Glutamatergic neuron (in vitro differentiated cells): ENCODE data around the gene KCNJ1. TPM values are rescaled to one million over a fixed set of nuclear protein-coding genes. Genes with fewer than 3 reads are reported as not detected.
A peak's percentile ranks its signal among the peaks of the same experiment; 100 is the strongest.

Experiments used
- DNase-seq: peaks from one replicate; pipeline ENCODE4 v3.0.0; 2022
- H3K27ac Mint-ChIP-seq: one replicate; pipeline ENCODE4 v1.8.0; 2020; ENCODE audit warnings: mild to moderate bottlenecking, mixed read lengths, inconsistent platforms; ENCODE audit not compliant: unreplicated experiment
- H3K27me3 Mint-ChIP-seq: one replicate; pipeline ENCODE4 v1.8.0; 2020; ENCODE audit warnings: mild to moderate bottlenecking, moderate library complexity, mixed read lengths, inconsistent platforms; ENCODE audit not compliant: unreplicated experiment
- H3K36me3 Mint-ChIP-seq: one replicate; pipeline ENCODE4 v1.8.0; 2020; ENCODE audit warnings: mild to moderate bottlenecking, mixed read lengths, inconsistent platforms; ENCODE audit not compliant: unreplicated experiment
- H3K4me1 Mint-ChIP-seq: one replicate; pipeline ENCODE4 v1.8.0; 2020; ENCODE audit warnings: mild to moderate bottlenecking, low read depth, mixed read lengths, inconsistent platforms; ENCODE audit not compliant: unreplicated experiment
- H3K4me3 Mint-ChIP-seq: one replicate; pipeline ENCODE4 v1.8.0; 2020; ENCODE audit warnings: mild to moderate bottlenecking, mixed read lengths, inconsistent platforms; ENCODE audit not compliant: unreplicated experiment
- H3K9me3 Mint-ChIP-seq: one replicate; pipeline ENCODE4 v1.8.0; 2020; ENCODE audit warnings: mild to moderate bottlenecking, moderate library complexity, mixed read lengths, inconsistent platforms; ENCODE audit not compliant: unreplicated experiment
- total RNA-seq: library from RNA; stranded (reverse); fragmentation: NEBNext Ultra II Directional; extraction: Animal tissue kit (Norgen Biotek cat#: 25700); gene quantifications from one replicate; pipeline ENCODE4 v1.2.1, GENCODE V29; 2021; ENCODE audit not compliant: unreplicated experiment
- TF ChIP-seq, protein P1 (sequence below): fragments of 200-600 bp; sonication (generic); IDR thresholded peaks from one replicate; pipeline ENCODE4 v1.5.0; 2021; ENCODE audit not compliant: partially characterized antibody, unreplicated experiment

The KCNJ1 gene
- total RNA-seq, 1 donor from 2014 or later: not detected

DNA sequence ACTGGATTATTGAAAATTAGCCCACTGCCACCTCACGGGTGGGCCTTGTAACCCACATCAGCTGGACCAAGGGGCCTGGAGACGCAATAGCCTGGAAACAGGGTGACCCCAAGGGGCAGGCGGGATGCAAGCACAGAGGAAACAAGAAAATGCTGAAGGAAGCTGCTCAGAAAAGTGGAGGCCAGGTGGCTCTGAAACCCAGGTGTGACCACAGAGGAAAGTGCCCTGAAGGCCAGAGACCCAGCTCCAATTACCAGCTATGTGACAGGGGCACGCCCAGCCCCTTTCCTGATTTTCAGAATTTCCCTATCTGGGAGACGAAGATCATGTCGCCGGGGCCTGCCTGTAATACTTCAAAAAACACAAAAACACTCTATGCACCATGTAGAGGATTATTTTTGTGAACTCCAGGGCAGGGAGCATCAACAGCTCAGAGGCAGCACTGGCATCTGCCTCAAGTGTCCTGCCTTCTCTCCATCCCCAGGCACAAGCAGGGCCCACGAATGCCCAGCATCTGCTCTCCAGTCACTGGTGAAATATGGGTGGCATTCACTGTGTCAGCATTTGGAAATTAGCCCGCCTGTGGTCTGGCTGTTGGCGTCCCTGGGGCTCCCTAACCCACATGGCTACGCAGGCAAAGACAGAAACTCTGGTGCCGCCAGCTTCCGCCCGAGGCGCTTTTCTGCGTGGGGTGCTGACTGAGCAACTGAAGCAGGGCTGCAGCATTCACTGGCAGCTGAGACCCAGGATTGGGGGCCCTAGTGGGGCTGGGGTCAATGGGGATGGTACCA lies 6.3 kb downstream of the KCNJ1 start:
- Mint-ChIP-seq H3K36me3 (no peaks in the 10 kb centered on the region), H3K4me1 (no peaks in the 10 kb centered on the region), H3K27me3 (no peaks in the 10 kb centered on the region), H3K4me3 (no peak overlapping the region), H3K9me3 (no peaks in the 10 kb centered on the region), H3K27ac (no peak overlapping the region)
- DNase-seq: no peak
- TF ChIP-seq, protein P1, sequence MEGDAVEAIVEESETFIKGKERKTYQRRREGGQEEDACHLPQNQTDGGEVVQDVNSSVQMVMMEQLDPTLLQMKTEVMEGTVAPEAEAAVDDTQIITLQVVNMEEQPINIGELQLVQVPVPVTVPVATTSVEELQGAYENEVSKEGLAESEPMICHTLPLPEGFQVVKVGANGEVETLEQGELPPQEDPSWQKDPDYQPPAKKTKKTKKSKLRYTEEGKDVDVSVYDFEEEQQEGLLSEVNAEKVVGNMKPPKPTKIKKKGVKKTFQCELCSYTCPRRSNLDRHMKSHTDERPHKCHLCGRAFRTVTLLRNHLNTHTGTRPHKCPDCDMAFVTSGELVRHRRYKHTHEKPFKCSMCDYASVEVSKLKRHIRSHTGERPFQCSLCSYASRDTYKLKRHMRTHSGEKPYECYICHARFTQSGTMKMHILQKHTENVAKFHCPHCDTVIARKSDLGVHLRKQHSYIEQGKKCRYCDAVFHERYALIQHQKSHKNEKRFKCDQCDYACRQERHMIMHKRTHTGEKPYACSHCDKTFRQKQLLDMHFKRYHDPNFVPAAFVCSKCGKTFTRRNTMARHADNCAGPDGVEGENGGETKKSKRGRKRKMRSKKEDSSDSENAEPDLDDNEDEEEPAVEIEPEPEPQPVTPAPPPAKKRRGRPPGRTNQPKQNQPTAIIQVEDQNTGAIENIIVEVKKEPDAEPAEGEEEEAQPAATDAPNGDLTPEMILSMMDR: no peak

DNA sequence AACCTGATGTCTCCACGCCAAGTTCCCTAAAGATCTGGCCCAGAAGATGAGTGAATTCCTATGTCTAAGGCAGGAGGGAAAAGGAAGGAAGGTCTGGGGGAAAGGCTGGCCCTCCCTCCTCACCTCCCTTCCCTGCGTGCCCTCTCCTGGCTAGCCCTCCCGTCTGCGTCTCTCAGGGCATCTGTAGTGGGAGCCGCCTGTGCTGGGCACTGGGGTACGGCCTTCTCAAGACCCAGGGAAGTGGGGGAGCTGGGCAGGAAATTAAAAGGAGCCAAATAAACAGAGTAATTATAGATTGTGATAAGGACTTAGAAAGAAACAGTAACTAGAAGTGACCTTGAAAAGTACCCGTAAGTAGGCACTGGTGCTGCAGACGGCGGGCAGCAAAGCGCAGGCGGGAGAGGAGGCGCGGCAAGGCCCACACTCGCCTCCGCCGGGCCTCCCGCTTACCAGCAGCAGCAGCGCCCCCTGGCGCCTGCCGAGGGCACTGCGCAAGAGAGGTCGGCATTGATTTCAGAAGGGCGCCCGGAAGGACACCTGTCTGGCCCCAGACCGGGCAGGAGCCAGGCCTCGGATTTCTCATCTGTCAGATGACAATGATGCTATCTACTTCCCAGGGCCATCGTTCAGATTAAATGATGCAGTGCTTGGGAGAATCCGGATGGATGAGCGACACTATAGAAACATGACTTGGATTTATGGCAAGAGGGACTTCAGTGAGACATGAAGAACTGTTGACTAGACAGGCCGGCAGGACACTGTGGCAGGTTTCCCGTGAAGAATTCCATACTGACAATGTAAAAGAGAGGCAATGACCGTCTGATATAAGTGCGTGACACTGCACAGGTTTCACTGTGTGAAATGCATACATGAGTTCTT lies 7.3 kb downstream of the KCNJ1 start:
- H3K27me3 Mint-ChIP-seq: no peaks in the 10 kb centered on the region
- no peaks in the 10 kb centered on the region for H3K36me3 Mint-ChIP-seq
- TF ChIP-seq, protein P1: peak; percentile 99
- H3K27ac Mint-ChIP-seq: no peak overlapping the region
- H3K4me3 Mint-ChIP-seq: no peak overlapping the region
- H3K9me3 Mint-ChIP-seq: no peaks in the 10 kb centered on the region
- peak; percentile 85 for DNase-seq
- H3K4me1 Mint-ChIP-seq: no peaks in the 10 kb centered on the region

DNA sequence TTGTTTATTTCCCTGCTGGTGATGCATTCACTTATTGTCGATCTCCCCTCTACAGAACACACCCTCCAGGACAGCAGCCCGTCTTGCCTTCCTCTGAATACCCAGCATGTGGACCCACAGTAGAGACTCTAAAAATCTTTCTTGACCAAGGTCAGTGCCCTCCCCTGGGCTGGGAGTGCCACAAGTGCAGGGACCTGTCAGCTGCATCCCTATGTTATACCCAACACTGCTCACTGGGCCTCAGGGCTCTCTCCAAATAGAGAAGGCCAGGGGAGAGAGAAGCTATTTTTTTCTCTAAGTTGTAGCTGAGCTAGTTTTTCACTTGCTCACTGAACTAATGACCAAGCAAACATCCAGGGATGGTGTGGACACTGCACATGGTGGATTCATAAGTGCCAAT lies 9.8 kb downstream of the KCNJ1 start:
- H3K27ac Mint-ChIP-seq: no peak overlapping the region
- TF ChIP-seq, protein P1: no peak
- peaks cover 2% of the 10 kb centered on the region for H3K27me3 Mint-ChIP-seq
- no peak for DNase-seq
- H3K4me3 Mint-ChIP-seq: no peak overlapping the region
- no peaks in the 10 kb centered on the region for H3K4me1 Mint-ChIP-seq
- H3K9me3 Mint-ChIP-seq: peaks cover 2% of the 10 kb centered on the region
- H3K36me3 Mint-ChIP-seq: peaks cover 6% of the 10 kb centered on the region

DNA sequence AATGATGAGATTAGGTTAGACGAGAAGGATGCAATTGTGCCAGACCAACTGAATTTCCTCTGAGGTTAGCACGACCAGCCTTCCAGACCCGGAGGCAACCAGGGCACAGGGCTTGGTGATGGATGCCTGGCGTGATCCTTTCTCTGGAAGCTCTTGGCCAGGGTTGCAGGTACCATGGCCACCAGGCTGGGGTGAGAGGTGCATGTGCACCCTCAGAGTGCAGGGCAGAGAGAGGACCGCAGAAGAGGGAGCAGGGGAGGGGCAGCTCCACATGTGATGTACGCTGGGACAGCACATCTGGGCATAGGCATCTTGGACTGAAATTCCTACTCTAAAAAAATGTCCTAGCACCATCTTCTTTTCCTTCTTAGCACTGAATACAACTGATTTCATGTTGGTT lies 10.9 kb downstream of the KCNJ1 start:
- Mint-ChIP-seq H3K4me1 (no peaks in the 10 kb centered on the region), H3K4me3 (no peak overlapping the region), H3K9me3 (peaks cover 2% of the 10 kb centered on the region), H3K27me3 (peaks cover 2% of the 10 kb centered on the region), H3K27ac (no peak overlapping the region), H3K36me3 (peaks cover 6% of the 10 kb centered on the region)
- TF ChIP-seq, protein P1: no peak
- DNase-seq: no peak

DNA sequence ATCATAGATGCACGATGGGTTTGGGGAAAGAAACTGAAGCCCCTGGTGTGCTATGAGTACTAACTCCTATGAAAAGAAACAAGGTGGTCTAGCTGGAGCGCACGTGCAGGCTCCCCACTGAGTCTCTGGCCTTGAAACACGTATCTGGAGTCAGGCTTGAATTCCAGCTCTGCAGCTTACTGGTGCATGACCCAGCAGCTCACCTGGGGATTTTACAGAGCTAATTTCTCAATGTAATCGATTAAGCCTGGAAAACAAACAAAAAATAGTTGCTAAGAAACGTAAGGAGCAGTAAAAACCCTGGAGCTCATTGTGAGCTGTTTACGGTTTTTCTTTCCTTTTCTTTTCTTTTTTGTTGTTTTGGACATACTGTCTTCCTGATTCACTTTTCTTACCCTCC lies 12.3 kb downstream of the KCNJ1 start:
- TF ChIP-seq, protein P1: no peak
- no peak overlapping the region for H3K27ac Mint-ChIP-seq
- no peak for DNase-seq
- H3K4me3 Mint-ChIP-seq: no peak overlapping the region
- peaks cover 6% of the 10 kb centered on the region for H3K36me3 Mint-ChIP-seq
- H3K27me3 Mint-ChIP-seq: peaks cover 2% of the 10 kb centered on the region
- peaks cover 2% of the 10 kb centered on the region for H3K9me3 Mint-ChIP-seq
- H3K4me1 Mint-ChIP-seq: no peaks in the 10 kb centered on the region
